ENCODE data around the gene PARD3.

DNA sequence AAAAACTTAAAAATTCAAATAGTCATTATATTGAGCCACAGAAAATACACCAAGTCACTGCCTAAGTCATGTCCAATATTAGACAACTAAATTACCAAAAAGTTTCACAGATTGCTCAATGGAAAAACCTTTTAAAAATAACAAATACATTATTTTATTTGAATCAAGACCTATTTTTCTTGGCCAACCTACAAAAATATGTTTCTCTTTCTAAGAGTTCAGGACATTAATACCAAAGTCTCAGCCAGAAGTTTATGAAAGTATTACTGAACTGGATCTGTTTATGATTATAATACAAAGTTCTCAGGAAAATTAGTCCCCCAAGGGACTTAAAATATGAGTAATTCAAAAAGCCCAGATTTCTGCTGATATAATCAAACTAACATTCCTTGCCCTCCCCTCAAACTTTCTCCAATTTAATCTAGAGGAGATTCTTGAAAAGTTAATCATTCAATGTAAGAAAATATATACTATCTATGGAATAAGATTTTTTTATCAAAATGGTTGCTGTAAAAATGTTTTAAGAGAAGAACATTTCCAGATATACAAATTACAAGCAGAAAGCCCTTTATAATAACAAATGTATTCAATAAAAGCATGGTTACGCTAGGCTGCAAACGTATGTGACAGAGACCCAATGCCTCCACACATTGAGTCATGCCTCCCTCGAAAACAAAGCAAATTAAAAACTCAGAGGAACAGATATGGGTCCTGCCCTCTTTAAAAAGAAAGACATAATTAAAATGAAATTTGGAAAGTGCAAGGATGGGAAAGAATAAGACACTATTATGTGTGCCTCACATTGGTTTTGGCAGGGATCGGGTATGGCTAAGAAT, 381.6 kb downstream of the PARD3 start:
- no peak for TF ChIP-seq EZH2phosphoT487 (IDR thresholded peaks at IDR 0.05; ENCODE audit: borderline replicate concordance)
- TF ChIP-seq, protein P1, sequence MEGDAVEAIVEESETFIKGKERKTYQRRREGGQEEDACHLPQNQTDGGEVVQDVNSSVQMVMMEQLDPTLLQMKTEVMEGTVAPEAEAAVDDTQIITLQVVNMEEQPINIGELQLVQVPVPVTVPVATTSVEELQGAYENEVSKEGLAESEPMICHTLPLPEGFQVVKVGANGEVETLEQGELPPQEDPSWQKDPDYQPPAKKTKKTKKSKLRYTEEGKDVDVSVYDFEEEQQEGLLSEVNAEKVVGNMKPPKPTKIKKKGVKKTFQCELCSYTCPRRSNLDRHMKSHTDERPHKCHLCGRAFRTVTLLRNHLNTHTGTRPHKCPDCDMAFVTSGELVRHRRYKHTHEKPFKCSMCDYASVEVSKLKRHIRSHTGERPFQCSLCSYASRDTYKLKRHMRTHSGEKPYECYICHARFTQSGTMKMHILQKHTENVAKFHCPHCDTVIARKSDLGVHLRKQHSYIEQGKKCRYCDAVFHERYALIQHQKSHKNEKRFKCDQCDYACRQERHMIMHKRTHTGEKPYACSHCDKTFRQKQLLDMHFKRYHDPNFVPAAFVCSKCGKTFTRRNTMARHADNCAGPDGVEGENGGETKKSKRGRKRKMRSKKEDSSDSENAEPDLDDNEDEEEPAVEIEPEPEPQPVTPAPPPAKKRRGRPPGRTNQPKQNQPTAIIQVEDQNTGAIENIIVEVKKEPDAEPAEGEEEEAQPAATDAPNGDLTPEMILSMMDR (IDR thresholded peaks at IDR 0.05 in 2 of 3, conservative IDR thresholded peaks at IDR 0.05 in 1 of 3; ENCODE audit: borderline replicate concordance in 1 of 3, insufficient read depth in 1 of 3, low read depth in 2 of 3, low read length in 2 of 3): no peak
- TF ChIP-seq RAD21 (IDR thresholded peaks at IDR 0.05; ENCODE audit: low read depth): no peak
- no peak for TF ChIP-seq YY1 (IDR thresholded peaks at IDR 0.05; ENCODE audit: extremely low read depth, insufficient replicate concordance, low read depth, low read length)
- TF ChIP-seq, protein P2, sequence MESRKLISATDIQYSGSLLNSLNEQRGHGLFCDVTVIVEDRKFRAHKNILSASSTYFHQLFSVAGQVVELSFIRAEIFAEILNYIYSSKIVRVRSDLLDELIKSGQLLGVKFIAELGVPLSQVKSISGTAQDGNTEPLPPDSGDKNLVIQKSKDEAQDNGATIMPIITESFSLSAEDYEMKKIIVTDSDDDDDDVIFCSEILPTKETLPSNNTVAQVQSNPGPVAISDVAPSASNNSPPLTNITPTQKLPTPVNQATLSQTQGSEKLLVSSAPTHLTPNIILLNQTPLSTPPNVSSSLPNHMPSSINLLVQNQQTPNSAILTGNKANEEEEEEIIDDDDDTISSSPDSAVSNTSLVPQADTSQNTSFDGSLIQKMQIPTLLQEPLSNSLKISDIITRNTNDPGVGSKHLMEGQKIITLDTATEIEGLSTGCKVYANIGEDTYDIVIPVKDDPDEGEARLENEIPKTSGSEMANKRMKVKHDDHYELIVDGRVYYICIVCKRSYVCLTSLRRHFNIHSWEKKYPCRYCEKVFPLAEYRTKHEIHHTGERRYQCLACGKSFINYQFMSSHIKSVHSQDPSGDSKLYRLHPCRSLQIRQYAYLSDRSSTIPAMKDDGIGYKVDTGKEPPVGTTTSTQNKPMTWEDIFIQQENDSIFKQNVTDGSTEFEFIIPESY (IDR thresholded peaks at IDR 0.05; ENCODE audit: extremely low read depth, insufficient replicate concordance, low read length): no peak

All from HCT116 (cell line).